ENCODE measurements around the gene IHH. TPM values are rescaled to one million over a fixed set of nuclear protein-coding genes. Genes with fewer than 3 reads are reported as not detected.

The IHH gene
- total and polyA plus RNA-seq, 9 of the 15 experiments (the other 6 are each of a cell fraction or from before 2014, with no cell fraction given): 0.07 TPM; not detected in 8

DNA sequence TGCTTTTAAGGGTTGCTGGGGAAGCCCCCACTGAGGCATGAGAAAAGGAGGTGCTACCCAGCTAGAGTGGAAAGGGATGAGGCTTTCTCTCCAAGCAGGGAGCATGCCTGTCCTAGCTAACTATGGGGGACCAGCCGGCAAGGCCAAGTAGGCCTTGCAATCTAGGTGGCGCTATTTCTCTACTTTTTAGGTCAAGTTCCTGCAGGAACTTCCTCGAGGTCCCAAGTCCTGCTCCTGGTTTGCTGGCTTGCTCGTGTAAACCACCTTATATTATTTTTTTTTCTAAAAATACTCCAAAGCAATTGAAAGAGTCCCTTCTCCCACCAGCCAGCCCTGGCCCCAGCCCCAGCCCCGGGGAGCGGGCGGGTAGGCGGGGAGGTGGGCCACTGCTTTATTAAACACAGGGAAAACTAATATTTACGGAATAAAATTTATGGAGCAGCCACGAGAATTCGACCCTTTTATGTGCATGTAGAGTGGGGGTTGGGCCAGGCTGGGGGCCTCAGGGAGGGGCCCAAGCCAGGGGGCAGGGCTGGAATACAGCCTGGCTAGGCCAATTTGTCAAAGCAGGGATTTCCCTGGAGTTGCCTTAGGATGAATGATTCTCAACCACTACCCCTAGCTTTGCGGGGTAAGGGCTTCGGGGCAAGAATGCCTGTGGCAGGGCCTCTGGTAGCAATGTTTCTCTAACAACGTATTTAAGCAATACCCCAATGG is 12.8 kb upstream of the IHH start:
- H4K20me1 ChIP-seq (replicated peaks; ENCODE audit: control insufficient read depth, insufficient read depth, low read length): no peaks in the 10 kb centered on the region; the same call in 1 of the 2 replicates
- ChIA-PET POLR2A (interaction anchor here (0.6 to 1.8 kb wide), 5 partner anchors 10 to 103 kb away, joined by 3 to 4 read pairs (median 3); partner anchors contain the start of gene CNPPD1), CTCF (ENCODE audit: low intra/inter-chr PET ratio) (interaction anchor here (0.7 to 1.6 kb wide), 3 partner anchors 31 to 760 kb away, joined by 3 to 8 read pairs (median 4); no protein-coding TSS in a partner anchor)
- ATAC-seq (peak; percentile 86), FAIRE-seq (peak; percentile 82), DNase-seq (ENCODE audit: extremely low read depth in 1 of 4, low spot score in 3 of 4) (peak; percentile 27 to 74 (median 47))
- H3K27ac ChIP-seq (ENCODE audit: extremely low read depth, low read depth, low read length): no peak overlapping the region
- no peak overlapping the region for H3K4me2 ChIP-seq (ENCODE audit: insufficient read depth, low read length)
- in situ Hi-C loops (cut with MboI): loop anchor here (5.0 kb wide), 1 partner anchor 49 kb away; no protein-coding TSS in a partner anchor
- no peaks in the 10 kb centered on the region for H3K4me1 ChIP-seq (replicated peaks in 1 of 2; ENCODE audit: control insufficient read depth in 2 of 2, insufficient read depth in 2 of 2, low read length in 2 of 2)
- BruUV-seq (replicated peaks): no TSS peak
- H3K9me3 ChIP-seq (replicated peaks; ENCODE audit: control insufficient read depth, insufficient read depth, low read depth, low read length): no peaks in the 10 kb centered on the region
- H3K27me3 ChIP-seq (ENCODE audit: control insufficient read depth in 2 of 2, insufficient read depth in 2 of 2, low read length in 2 of 2): no peaks in the 10 kb centered on the region
- no peak overlapping the region for H2AFZ ChIP-seq (ENCODE audit: low read depth, low read length)
- H3K4me3 ChIP-seq: no peak overlapping the region
- 43% methylated on average over 14 of the region's 14 CpGs for WGBS (ENCODE audit: insufficient coverage, low coverage, missing lambda C conversion rate)
- intact Hi-C loops (cut with micrococcal nuclease): loop anchor here (1.0 kb wide), 2 partner anchors 46 to 82 kb away; no protein-coding TSS in a partner anchor
- H3K79me2 ChIP-seq (ENCODE audit: control insufficient read depth, insufficient read depth, low read length): no peaks in the 10 kb centered on the region
- no peaks in the 10 kb centered on the region for H3K9me1 ChIP-seq (ENCODE audit: control insufficient read depth, insufficient read depth, low read length)
- no peak overlapping the region for H3K9ac ChIP-seq (ENCODE audit: insufficient read depth in 1 of 2, low read depth in 2 of 2, low read length in 2 of 2)
- H3K36me3 ChIP-seq (ENCODE audit: control insufficient read depth, insufficient read depth, low read length): peaks cover 5% of the 10 kb centered on the region; the same call in 1 of the 3 replicates
- TF ChIP-seq PHF20 (IDR thresholded peaks at IDR 0.05; ENCODE audit: partially characterized antibody) (no peak), KLF13 (tag; IDR thresholded peaks at IDR 0.05; ENCODE audit: borderline replicate concordance, low read depth) (no peak), SMC3 (conservative IDR thresholded peaks at IDR 0.05; ENCODE audit: insufficient read depth, low read depth, low read length) (peak; percentile 40), POLR2H (tag; IDR thresholded peaks at IDR 0.05; ENCODE audit: low read depth) (no peak), SMARCA4 (IDR thresholded peaks at IDR 0.05) (no peak), PHF8 (IDR thresholded peaks at IDR 0.05; ENCODE audit: borderline replicate concordance, low read length) (no peak), NEUROD1 (IDR thresholded peaks at IDR 0.05; ENCODE audit: borderline replicate concordance, low read depth, low read length, partially characterized antibody) (no peak), DACH1 (IDR thresholded peaks at IDR 0.05; ENCODE audit: partially characterized antibody) (no peak), NFATC3 (IDR thresholded peaks at IDR 0.05) (no peak), MTA3 (IDR thresholded peaks at IDR 0.05; ENCODE audit: borderline replicate concordance) (no peak), BRCA1 (IDR thresholded peaks at IDR 0.05) (no peak), BRCA1 (CRISPR knock-in tag; IDR thresholded peaks at IDR 0.05) (no peak), NELFE (IDR thresholded peaks at IDR 0.05; ENCODE audit: insufficient read depth, insufficient read length) (no peak)
- TF ChIP-seq, protein P1, sequence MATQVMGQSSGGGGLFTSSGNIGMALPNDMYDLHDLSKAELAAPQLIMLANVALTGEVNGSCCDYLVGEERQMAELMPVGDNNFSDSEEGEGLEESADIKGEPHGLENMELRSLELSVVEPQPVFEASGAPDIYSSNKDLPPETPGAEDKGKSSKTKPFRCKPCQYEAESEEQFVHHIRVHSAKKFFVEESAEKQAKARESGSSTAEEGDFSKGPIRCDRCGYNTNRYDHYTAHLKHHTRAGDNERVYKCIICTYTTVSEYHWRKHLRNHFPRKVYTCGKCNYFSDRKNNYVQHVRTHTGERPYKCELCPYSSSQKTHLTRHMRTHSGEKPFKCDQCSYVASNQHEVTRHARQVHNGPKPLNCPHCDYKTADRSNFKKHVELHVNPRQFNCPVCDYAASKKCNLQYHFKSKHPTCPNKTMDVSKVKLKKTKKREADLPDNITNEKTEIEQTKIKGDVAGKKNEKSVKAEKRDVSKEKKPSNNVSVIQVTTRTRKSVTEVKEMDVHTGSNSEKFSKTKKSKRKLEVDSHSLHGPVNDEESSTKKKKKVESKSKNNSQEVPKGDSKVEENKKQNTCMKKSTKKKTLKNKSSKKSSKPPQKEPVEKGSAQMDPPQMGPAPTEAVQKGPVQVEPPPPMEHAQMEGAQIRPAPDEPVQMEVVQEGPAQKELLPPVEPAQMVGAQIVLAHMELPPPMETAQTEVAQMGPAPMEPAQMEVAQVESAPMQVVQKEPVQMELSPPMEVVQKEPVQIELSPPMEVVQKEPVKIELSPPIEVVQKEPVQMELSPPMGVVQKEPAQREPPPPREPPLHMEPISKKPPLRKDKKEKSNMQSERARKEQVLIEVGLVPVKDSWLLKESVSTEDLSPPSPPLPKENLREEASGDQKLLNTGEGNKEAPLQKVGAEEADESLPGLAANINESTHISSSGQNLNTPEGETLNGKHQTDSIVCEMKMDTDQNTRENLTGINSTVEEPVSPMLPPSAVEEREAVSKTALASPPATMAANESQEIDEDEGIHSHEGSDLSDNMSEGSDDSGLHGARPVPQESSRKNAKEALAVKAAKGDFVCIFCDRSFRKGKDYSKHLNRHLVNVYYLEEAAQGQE (IDR thresholded peaks at IDR 0.05; ENCODE audit: borderline replicate concordance): peak; percentile 45; the same call in 1 of the 2 replicates
- TF ChIP-seq, protein P1 (CRISPR knock-in tag; IDR thresholded peaks at IDR 0.05; ENCODE audit: low read depth): no peak
